ENCODE data around the gene IPO5. TPM values are rescaled to one million over a fixed set of nuclear protein-coding genes. Genes with fewer than 3 reads are reported as not detected.

IPO5 gene
- total RNA-seq, 1 experiment from 2014 or later = 342 TPM

DNA sequence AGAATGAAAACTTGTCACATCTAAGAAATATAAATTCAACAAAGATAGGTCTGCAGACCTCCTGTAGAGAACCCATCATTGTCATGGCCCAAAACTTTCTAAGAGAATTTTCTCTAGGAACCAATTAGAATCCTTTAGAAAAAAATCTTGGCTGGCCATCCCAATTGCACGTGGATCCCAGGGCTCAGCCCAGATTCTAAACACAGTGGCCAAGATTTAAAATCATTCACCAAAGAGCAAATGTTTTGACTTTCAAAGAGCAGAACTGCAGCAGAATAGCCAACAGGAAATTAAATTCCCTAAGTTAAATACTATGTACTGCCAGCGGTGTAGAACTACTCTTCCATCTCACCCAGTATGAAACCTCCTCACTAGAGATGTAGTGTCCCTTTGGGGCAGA, 21.3 kb downstream of the IPO5 start:
- H4K91ac ChIP-seq (ENCODE audit: insufficient read length, low read depth, low read length) = no peak overlapping the region
- no peak overlapping the region for H3K56ac ChIP-seq (ENCODE audit: insufficient read length, low read depth, low read length)
- no peak overlapping the region for H4K8ac ChIP-seq (replicated peaks; ENCODE audit: insufficient read length, low read depth, low read length)
- H3K79me1 ChIP-seq (ENCODE audit: insufficient read depth, low read depth, low read length, poor library complexity, severe bottlenecking) = no peaks in the 10 kb centered on the region
- H3K14ac ChIP-seq (ENCODE audit: insufficient read depth, low read length) = no peak overlapping the region
- H2AFZ ChIP-seq (ENCODE audit: low read length) = no peak overlapping the region
- no peak overlapping the region for H3K4ac ChIP-seq (ENCODE audit: low read depth, low read length)
- peak overlapping the region; percentile 84 to 90; a peak in 4 of 5 replicates for H3K4me3 Mint-ChIP-seq
- TF ChIP-seq, protein P1, sequence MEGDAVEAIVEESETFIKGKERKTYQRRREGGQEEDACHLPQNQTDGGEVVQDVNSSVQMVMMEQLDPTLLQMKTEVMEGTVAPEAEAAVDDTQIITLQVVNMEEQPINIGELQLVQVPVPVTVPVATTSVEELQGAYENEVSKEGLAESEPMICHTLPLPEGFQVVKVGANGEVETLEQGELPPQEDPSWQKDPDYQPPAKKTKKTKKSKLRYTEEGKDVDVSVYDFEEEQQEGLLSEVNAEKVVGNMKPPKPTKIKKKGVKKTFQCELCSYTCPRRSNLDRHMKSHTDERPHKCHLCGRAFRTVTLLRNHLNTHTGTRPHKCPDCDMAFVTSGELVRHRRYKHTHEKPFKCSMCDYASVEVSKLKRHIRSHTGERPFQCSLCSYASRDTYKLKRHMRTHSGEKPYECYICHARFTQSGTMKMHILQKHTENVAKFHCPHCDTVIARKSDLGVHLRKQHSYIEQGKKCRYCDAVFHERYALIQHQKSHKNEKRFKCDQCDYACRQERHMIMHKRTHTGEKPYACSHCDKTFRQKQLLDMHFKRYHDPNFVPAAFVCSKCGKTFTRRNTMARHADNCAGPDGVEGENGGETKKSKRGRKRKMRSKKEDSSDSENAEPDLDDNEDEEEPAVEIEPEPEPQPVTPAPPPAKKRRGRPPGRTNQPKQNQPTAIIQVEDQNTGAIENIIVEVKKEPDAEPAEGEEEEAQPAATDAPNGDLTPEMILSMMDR (conservative IDR thresholded peaks at IDR 0.05) = no peak
- peaks cover 3 to 7% (median 4%) of the 10 kb centered on the region in 3 experiments; a peak in 5 of 7 replicates for H3K36me3 Mint-ChIP-seq (ENCODE audit: insufficient read depth in 1 of 3, low read depth in 3 of 3)
- H3K23me2 ChIP-seq (ENCODE audit: insufficient read length, low read depth, low read length, poor library complexity, severe bottlenecking) = peaks cover 15% of the 10 kb centered on the region
- no peak overlapping the region for H2BK120ac ChIP-seq (ENCODE audit: low read depth, low read length, poor library complexity, severe bottlenecking)
- H3K27me3 ChIP-seq (ENCODE audit: insufficient read depth, low read length) = no peaks in the 10 kb centered on the region
- no peaks in the 10 kb centered on the region for H4K20me1 ChIP-seq (ENCODE audit: control insufficient read depth, insufficient read depth, insufficient read length)
- no peak overlapping the region; a peak in 1 of 7 replicates for H3K27ac Mint-ChIP-seq
- no peak overlapping the region for H4K5ac ChIP-seq (ENCODE audit: insufficient read length, low read depth, low read length)
- H3K23ac ChIP-seq (ENCODE audit: insufficient read length, low read depth, low read length) = no peak overlapping the region
- H3K27me3 Mint-ChIP-seq (ENCODE audit: low read depth) = no peaks in the 10 kb centered on the region
- no peak overlapping the region for H2BK20ac ChIP-seq (ENCODE audit: low read depth, low read length, poor library complexity, severe bottlenecking)
- no peaks in the 10 kb centered on the region for H3K4me1 ChIP-seq (ENCODE audit: insufficient read depth, low read length)
- no peak for DNase-seq
- H3K4me2 ChIP-seq (ENCODE audit: insufficient read depth, insufficient read length, low read length) = no peak overlapping the region
- H2BK12ac ChIP-seq (ENCODE audit: insufficient read length, low read depth, low read length) = no peak overlapping the region
- H2AK5ac ChIP-seq (ENCODE audit: insufficient read length, low read length) = no peak overlapping the region
- H3K4me1 Mint-ChIP-seq = peaks cover 16 to 24% of the 10 kb centered on the region in 2 experiments
- H3K79me2 ChIP-seq (ENCODE audit: insufficient read depth, low read length) = peaks cover 16% of the 10 kb centered on the region; the same call in 1 of the 2 replicates
- H3K9ac ChIP-seq (ENCODE audit: extremely low read depth, insufficient read length, low read length) = no peak overlapping the region
- H3K27ac ChIP-seq (ENCODE audit: insufficient read length, low read depth, low read length) = no peak overlapping the region
- H3K18ac ChIP-seq (ENCODE audit: insufficient read length, low read depth, low read length) = no peak overlapping the region
- H3T11ph ChIP-seq (ENCODE audit: low read length) = no peak overlapping the region
- H2BK15ac ChIP-seq (ENCODE audit: low read depth, low read length) = no peak overlapping the region
- no peaks in the 10 kb centered on the region for H3K9me3 ChIP-seq (ENCODE audit: control insufficient read depth, low read depth, low read length)
- peaks cover 0 to 2% of the 10 kb centered on the region in 2 experiments; a peak in 1 of 5 replicates for H3K9me3 Mint-ChIP-seq
- H2BK5ac ChIP-seq (ENCODE audit: insufficient read length, low read length) = no peak overlapping the region
- no CpG with 5 or more reads among the region's 2 CpGs for WGBS (ENCODE audit: extremely low coverage, insufficient read length, low lambda C conversion rate)

All from H9 (cell line).